ENCODE measurements around the gene NOD1.
A peak's percentile ranks its signal among the peaks of the same experiment; 100 is the strongest.
"Not testable (repeated sequence)": the region's sequence is repeated elsewhere in the genome, so short reads cannot be mapped to it uniquely, and the experiment has no call there.

The NOD1 gene

DNA sequence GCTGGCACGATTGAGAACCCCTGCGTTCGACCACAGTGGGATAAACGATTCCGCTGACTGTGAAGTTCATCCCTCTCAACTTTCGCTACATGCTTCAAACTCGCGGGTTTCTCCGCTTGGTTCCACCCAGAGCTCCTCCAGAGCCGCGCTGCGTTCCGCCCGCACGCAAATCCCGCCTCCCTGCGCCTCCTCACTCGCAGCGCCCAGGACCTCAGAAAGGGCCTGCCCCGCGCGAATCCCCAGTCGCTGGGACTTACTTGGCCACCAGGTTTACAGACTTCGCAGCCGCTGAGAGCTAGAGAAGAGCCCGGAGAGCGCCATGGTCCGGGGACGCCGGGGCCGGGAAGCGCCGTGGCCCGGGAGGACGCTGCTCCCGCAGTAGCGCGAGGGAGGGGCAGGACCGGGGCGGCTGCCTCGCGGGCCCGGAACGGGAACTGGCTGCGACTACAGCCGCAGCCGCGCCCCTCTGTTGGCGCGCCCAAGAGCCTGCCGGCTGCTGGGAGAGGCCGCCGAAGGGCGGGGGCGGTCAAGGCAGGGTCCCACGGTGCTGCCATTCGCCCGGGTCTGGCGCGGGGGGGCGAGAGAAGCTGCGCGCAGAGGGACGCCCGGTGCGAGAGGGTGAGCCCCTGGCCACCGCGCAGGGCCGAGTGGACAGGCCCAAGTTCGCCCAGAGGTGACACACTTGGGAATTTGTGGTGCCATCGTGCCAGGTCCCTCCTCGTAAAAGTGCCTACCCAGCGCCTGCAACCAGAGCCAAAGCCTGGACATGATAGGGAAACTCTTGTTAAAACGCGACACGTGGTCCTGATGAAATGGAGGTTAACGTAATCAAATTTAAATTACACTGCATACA is at the start of gene NOD1:
Gene NOD1, minus strand, starts transcription at position 436 of the 853 bp plus-strand sequence. CDS start 21,863 bp downstream, outside the sequence.
- peak; percentile 90 for DNase-seq

GRCh38 chr7:30527297-30527696 is 48.7 kb upstream of the NOD1 start:
- DNase-seq: not testable (repeated sequence)

- DNase-seq: no peak
Measured at GRCh38 chr7:30526163-30526562, 47.6 kb upstream of the NOD1 start.

DNA sequence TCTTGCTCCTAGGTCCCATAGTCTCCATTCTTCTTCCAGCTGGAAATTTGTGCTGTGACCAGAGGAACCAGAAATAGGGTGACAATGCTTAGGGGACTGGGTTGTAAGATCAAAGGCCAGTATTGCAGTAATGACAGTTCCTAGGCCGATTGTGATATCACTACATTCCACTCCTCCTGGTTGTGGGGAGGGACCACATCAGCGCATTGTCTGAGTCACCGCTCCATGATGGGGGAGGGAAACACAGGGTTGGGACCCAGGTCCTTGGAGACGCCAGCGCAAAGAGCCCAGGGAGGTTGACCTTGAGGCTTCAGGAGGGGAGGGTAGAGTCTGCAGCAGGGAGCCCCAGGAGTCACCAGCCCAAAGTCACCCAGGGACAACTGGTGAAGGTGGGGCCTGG is 46.8 kb upstream of the NOD1 start:
- no peak for DNase-seq

- no peak for DNase-seq
Measured at GRCh38 chr7:30524545-30524944, 46.0 kb upstream of the NOD1 start.

- no peak for DNase-seq
Measured at GRCh38 chr7:30523466-30523865, 44.9 kb upstream of the NOD1 start.

DNA sequence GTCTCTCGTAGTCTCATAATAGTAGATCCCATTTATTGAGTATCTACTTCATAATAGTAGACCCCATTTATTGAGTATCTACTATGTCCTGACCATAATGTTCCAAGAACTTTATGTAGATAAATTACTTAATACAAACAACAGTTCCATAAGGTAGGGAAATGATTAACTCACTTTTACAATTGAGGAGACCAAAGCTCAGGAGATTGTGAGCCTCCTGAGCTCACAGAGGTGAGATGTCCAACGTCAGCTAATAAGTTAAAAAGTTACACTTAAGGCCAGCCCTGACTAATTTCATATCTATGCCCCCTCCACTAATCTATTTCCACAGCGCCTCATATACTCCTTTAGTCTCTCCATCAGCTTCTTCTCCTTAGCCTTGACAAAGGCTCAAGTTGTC is 43.6 kb upstream of the NOD1 start:
- DNase-seq: no peak

DNA sequence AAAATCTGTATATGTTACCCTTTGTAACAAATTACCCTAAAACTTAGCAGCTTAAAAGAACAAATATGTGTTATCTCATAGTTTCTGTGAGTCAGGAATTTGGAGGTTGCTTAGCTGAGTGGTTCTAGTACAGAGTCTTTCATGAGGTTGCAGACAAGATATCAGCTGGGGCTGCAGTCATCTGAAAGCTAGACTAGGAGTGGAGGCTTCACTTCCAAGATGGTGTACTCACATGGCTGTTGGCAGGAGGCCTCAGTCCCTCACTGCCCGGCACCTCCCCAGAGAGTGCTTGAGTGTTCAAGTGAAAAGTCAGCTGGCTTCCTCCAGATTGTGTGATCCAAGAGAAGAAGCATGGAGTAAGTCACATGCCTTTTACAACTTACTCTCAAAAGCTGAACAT is 42.9 kb upstream of the NOD1 start:
- peak; percentile 25 for DNase-seq

DNA sequence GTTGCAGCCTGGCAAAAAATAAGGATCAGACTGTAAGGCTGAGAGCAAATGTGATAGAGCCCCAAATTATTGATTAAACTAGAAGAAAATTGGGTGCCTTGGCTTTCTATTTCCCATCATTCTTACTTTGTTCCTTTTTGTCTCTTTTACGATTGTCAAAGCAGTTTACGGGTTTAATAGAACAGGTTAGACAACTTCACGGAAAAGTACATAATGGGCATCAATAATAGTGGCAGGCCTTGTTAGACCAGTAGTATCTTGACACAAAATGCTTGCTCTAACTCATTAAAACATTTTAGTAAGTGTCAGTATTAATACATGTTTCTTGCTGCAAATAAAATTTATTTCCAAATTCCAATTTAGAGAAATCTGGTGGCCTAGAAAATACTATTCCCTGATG is 40.5 kb upstream of the NOD1 start:
- DNase-seq: no peak

DNA sequence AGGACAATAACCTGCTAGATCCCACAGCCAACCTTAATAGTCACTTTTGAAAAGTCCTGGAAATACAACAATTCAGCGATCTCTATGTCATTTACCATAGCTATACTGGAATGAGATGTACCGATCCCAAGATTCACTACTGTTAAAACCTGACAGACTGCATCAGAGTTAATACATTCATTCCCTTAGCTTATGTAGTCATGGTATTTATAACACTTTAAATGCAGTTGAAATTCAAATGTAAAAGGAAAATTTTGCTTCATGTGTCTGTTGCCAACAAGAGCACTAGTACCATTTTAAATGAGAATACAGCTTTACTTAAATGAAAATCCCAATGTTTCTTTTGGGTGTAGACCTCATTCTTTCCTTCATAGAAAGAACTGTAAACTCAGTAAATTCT is 37.2 kb upstream of the NOD1 start:
- DNase-seq: no peak

GRCh38 chr7:30514776-30515175 is 36.2 kb upstream of the NOD1 start:
- no peak for DNase-seq

DNA sequence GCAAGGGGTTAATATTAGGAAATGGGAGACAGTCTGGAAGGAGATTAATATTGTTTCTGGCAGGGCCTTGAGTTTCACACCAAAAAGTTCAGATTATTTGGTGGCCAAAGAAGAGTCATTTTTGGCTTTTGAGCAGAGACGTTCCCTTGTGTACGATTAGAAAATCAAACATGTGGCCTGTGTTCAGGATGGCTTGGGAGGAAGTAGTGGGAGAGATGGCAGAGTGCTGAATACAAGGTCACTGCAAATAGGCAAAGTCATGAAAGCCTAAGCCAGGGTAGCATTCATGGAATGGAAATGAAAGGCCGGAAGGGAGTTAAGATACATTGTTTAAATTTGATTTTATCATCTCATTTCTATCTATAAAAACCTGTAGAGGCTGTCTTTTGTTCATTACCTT is 35.6 kb upstream of the NOD1 start:
- no peak for DNase-seq

DNA sequence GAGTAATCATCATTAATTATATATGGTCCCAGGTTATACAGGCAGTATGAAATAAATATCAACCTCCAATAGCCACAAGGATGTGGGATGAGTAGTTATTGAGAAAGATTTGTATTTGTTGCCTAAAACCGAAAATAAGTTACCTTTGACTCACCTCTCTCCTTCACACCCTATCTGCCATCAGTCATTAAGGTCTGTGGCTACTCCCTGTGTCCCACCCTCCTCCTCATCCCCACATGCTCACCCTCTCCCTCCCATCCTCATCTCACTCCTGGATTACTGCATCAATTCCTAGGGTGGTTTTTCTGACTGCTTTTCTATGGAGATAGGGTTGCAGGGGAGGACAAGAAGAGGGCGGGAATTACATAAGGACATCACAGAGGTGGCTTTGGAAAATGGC is 35.2 kb upstream of the NOD1 start:
- DNase-seq: no peak

- DNase-seq: no peak
Measured at GRCh38 chr7:30511973-30512662, 33.5 kb upstream of the NOD1 start.

GRCh38 chr7:30511494-30511893 is 32.9 kb upstream of the NOD1 start:
- DNase-seq: no peak

GRCh38 chr7:30510124-30511075 is 31.8 kb upstream of the NOD1 start:
- peak; percentile 58 for DNase-seq

DNA sequence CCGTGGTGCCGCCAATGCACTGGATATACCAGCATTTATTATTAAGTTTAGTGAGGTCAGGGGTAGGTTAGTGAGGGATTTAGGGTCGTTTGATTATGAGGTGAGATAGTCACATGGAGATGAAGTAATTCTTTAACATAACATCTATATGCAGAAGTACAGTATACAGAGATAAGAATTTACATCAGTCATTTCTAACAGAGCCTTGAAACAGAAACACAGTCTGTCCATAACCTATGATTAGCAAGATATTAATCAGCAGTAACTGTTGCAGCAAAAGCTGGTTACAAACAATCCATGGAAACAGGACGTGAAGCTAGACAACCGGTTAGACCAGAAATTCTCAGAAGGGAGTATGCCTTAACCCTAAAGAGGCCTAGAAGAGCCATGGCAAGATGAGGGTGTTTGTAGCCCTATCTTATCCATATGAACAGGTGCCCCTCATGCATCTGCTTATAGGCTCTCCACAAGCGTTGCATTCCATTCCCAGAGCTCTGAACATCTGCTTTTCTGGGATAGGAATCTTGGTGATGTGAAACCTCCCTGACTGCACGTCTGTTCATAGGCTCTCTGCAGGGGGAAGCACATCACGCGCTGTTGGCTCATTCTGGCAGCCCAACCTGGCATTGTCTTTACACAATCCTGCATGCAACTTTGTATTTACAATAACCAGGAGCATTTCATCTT is 30.7 kb upstream of the NOD1 start:
- DNase-seq: not testable (repeated sequence)

- not testable (repeated sequence) for DNase-seq
Measured at GRCh38 chr7:30507346-30507900, 28.8 kb upstream of the NOD1 start.

- no peak for DNase-seq
Measured at GRCh38 chr7:30505174-30505697, 26.7 kb upstream of the NOD1 start.

GRCh38 chr7:30504301-30505173 is 26.0 kb upstream of the NOD1 start, which contains the start of gene GGCT:
Gene GGCT, minus strand, starts transcription at chr7:30504829. Its CDS starts 120 bp downstream, at chr7:30504709.
- DNase-seq: peak; percentile 99
